IPS DF 6.9 (cell line): Measurements from ENCODE around the gene SLC35F3.

Experiments
- DNase-seq: peaks from one replicate; pipeline ENCODE4 v3.0.0-alpha.2; 2013; ENCODE audit warnings: low read depth, low spot score
- H3K27ac ChIP-seq: one replicate; pipeline ENCODE4 v1.5.1; 2013; ENCODE audit warnings: low read length, control low read depth
- H3K27me3 ChIP-seq: 2 replicates; pipeline ENCODE4 v1.6.1; 2013; ENCODE audit warnings: mild to moderate bottlenecking, low read length; ENCODE audit not compliant: control insufficient read depth, insufficient read depth
- H3K36me3 ChIP-seq: 2 replicates; pipeline ENCODE4 v1.6.1; 2013; ENCODE audit warnings: low read length; ENCODE audit not compliant: control insufficient read depth, insufficient read depth
- H3K4me1 ChIP-seq: 2 replicates; pipeline ENCODE4 v1.6.1; 2013; ENCODE audit warnings: low read length; ENCODE audit not compliant: control insufficient read depth, insufficient read depth
- H3K4me3 ChIP-seq: 2 replicates; pipeline ENCODE4 v1.5.1; 2013; ENCODE audit warnings: mild to moderate bottlenecking, low read length
- H3K9me3 ChIP-seq: 2 replicates; pipeline ENCODE4 v1.6.1; 2013; ENCODE audit warnings: low read length, inconsistent platforms; ENCODE audit not compliant: control insufficient read depth, insufficient read depth
- WGBS: extraction: QIAGEN DNeasy Blood & Tissue Kit; methylation state at CpG from one replicate; pipeline ENCODE4 v1.1.7; 2013; ENCODE audit warnings: mixed read lengths, missing lambda C conversion rate; ENCODE audit not compliant: insufficient read length, insufficient coverage; 5-methylcytosine and 5-hydroxymethylcytosine counted together

The SLC35F3 gene

GRCh38 chr1:233962878-233963277, 58.4 kb downstream of the SLC35F3 start:
- H3K36me3 ChIP-seq = no peaks in the 10 kb centered on the region
- WGBS = no CpG with 5 or more reads among the region's 3 CpGs

GRCh38 chr1:233965856-233966255, 61.4 kb downstream of the SLC35F3 start:
- Histone ChIP-seq H3K27me3 (no peaks in the 10 kb centered on the region), H3K4me1 (no peaks in the 10 kb centered on the region), H3K4me3 (no peak overlapping the region), H3K9me3 (no peaks in the 10 kb centered on the region), H3K27ac (no peak overlapping the region), H3K36me3 (no peaks in the 10 kb centered on the region)
- DNase-seq = no peak

More at GRCh38 chr1:233962878-233963277, 58.4 kb downstream of the SLC35F3 start:
- Histone ChIP-seq H3K4me3 (no peak overlapping the region), H3K9me3 (no peaks in the 10 kb centered on the region), H3K4me1 (no peaks in the 10 kb centered on the region), H3K27me3 (no peaks in the 10 kb centered on the region), H3K27ac (no peak overlapping the region)
- DNase-seq = no peak

GRCh38 chr1:233971753-233972152, 67.3 kb downstream of the SLC35F3 start:
- no CpG with 5 or more reads among the region's 7 CpGs for WGBS
- Histone ChIP-seq H3K27ac (no peak overlapping the region), H3K4me3 (no peak overlapping the region), H3K4me1 (no peaks in the 10 kb centered on the region), H3K36me3 (no peaks in the 10 kb centered on the region), H3K9me3 (no peaks in the 10 kb centered on the region), H3K27me3 (no peaks in the 10 kb centered on the region)
- no peak for DNase-seq

GRCh38 chr1:233972563-233972950, 68.1 kb downstream of the SLC35F3 start:
- Histone ChIP-seq H3K4me3 (no peak overlapping the region), H3K4me1 (no peaks in the 10 kb centered on the region), H3K9me3 (no peaks in the 10 kb centered on the region), H3K36me3 (no peaks in the 10 kb centered on the region), H3K27ac (no peak overlapping the region), H3K27me3 (no peaks in the 10 kb centered on the region)
- no peak for DNase-seq
- WGBS = no CpG with 5 or more reads among the region's 4 CpGs

GRCh38 chr1:233972951-233973635, 68.6 kb downstream of the SLC35F3 start:
- no CpG with 5 or more reads among the region's 7 CpGs for WGBS
- Histone ChIP-seq H3K36me3 (no peaks in the 10 kb centered on the region), H3K27ac (no peak overlapping the region), H3K9me3 (no peaks in the 10 kb centered on the region), H3K27me3 (no peaks in the 10 kb centered on the region), H3K4me1 (no peaks in the 10 kb centered on the region), H3K4me3 (no peak overlapping the region)
- no peak for DNase-seq

DNA sequence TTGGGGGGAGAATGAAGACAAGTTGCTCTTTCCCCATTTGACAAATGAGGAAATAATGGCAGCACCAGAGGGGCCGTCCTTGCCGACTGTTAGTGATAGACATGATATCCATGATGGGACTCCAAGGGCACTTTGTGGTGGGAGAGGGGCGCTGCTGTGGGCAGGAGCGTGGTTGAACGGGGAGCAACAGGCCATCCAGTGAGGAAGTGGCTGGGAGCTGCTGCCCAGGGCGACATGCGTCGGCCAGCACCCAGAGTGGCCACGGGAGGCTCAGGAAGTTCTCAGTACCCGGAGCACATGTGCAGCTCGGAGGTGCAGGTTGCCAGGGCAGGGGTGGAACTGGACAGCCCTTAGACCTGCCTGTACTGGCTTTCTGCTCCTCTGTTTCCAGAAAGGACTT, 71.0 kb downstream of the SLC35F3 start:
- no peaks in the 10 kb centered on the region for H3K4me1 ChIP-seq
- no CpG with 5 or more reads among the region's 11 CpGs for WGBS
- H3K9me3 ChIP-seq = no peaks in the 10 kb centered on the region
- no peaks in the 10 kb centered on the region for H3K27me3 ChIP-seq
- no peak overlapping the region for H3K27ac ChIP-seq
- DNase-seq = no peak
- no peak overlapping the region for H3K4me3 ChIP-seq
- no peaks in the 10 kb centered on the region for H3K36me3 ChIP-seq

DNA sequence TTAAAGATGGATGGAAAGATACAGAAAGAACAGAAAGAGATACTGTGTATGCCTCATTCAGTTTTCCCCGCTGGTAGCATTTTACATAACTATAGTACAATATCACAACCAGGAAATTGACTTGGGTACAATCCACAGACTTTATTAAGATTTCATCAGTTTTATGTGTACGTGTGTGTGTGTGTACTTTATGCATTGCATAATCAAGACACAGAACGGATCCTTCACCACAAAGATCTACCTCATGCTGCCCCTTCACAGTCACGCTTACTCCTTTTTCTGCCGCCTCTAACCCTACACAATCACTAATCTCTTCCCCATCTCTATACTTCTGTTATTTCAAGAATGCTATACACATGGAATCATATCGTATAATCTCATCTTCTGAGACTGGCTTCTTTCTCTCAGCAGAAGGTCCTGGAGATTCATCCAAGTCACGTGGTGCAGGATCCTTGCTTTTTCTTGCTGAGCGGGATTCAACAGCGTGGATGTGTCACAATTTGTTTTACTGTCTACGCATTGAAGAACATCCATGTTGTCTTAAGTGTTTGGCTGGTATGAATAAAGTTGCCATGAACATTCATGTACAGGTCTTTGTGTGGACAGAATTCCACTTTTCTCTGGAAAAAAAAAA, 76.7 kb downstream of the SLC35F3 start:
- no peak overlapping the region for H3K27ac ChIP-seq
- no peaks in the 10 kb centered on the region for H3K27me3 ChIP-seq
- H3K36me3 ChIP-seq = no peaks in the 10 kb centered on the region
- H3K4me3 ChIP-seq = no peak overlapping the region
- WGBS = 100% methylated on average over 2 of the region's 10 CpGs
- DNase-seq = no peak
- no peaks in the 10 kb centered on the region for H3K4me1 ChIP-seq
- no peaks in the 10 kb centered on the region for H3K9me3 ChIP-seq

- H3K27me3 ChIP-seq = no peaks in the 10 kb centered on the region
- no peaks in the 10 kb centered on the region for H3K4me1 ChIP-seq
- no peak for DNase-seq
- H3K36me3 ChIP-seq = no peaks in the 10 kb centered on the region
- H3K27ac ChIP-seq = no peak overlapping the region
- H3K9me3 ChIP-seq = no peaks in the 10 kb centered on the region
- WGBS = no CpG with 5 or more reads among the region's 10 CpGs
- H3K4me3 ChIP-seq = no peak overlapping the region
These were observed 78.5 kb downstream of the SLC35F3 start for GRCh38 chr1:233982827-233983518.

DNA sequence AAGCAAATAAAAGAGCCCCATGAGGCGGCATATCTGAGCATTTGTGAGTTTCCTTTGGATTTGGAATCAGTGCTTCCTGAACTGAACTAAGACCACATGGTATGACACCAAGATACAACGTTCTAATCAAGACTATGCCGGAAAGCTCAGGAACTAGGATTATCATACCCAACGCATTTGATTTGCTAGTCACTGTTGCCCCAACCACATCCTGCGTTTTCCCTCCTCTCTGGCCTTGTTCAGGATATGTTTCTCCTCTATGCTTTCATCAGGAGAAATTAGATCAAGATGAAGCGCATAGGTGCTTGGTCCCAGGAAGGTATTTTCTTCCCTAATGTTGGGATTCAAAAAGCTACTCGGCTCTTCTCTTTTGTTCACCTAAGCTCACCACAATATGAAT, 79.3 kb downstream of the SLC35F3 start:
- no CpG with 5 or more reads among the region's 7 CpGs for WGBS
- H3K27ac ChIP-seq = no peak overlapping the region
- no peaks in the 10 kb centered on the region for H3K9me3 ChIP-seq
- no peak overlapping the region for H3K4me3 ChIP-seq
- no peaks in the 10 kb centered on the region for H3K4me1 ChIP-seq
- no peaks in the 10 kb centered on the region for H3K27me3 ChIP-seq
- DNase-seq = no peak
- H3K36me3 ChIP-seq = no peaks in the 10 kb centered on the region

DNA sequence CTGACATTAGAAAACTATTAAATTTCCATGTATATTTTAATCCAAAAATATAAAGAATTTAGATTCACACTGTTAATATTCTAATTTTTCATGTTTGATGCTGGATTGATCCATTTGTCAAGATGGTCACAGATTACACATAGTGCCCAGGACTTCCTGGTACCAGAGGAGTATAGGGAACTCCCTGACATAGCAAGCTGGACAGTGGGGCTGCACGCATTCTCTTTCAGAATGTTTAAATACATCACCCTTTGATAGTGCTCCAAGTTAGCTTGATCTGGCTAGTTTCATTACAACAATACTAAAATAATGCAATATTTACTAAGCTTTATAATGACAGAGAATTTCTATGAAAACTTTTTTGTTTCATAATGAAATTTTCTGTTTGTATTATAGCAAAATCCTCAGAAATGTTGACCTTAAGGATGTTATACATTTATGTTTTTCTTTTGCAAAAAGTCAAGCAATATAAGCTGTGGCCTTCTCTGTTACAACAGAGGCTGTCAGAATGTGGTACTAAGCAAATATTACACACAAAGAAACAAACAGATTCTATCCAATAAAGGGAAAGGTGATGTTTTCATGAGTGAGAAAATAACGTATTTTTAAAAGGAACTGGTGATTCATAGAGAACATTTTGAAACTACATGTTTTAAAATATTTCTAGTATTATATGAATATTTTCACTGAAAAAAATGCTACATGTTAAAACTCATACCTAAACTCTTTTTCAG, 84.7 kb downstream of the SLC35F3 start:
- no peak overlapping the region for H3K27ac ChIP-seq
- no peaks in the 10 kb centered on the region for H3K27me3 ChIP-seq
- no peak overlapping the region for H3K4me3 ChIP-seq
- no peak for DNase-seq
- WGBS = no CpG with 5 or more reads among the region's 2 CpGs
- no peaks in the 10 kb centered on the region for H3K9me3 ChIP-seq
- no peaks in the 10 kb centered on the region for H3K36me3 ChIP-seq
- no peaks in the 10 kb centered on the region for H3K4me1 ChIP-seq
